AG20443 (cell line): Measurements from ENCODE around the gene ENTR1.
A peak's percentile ranks its signal among the peaks of the same experiment; 100 is the strongest.

Source experiments
- DNase-seq: peaks from one replicate; pipeline ENCODE4 v3.0.0; 2012; ENCODE audit warnings: low spot score, mixed read lengths

The ENTR1 gene

DNA sequence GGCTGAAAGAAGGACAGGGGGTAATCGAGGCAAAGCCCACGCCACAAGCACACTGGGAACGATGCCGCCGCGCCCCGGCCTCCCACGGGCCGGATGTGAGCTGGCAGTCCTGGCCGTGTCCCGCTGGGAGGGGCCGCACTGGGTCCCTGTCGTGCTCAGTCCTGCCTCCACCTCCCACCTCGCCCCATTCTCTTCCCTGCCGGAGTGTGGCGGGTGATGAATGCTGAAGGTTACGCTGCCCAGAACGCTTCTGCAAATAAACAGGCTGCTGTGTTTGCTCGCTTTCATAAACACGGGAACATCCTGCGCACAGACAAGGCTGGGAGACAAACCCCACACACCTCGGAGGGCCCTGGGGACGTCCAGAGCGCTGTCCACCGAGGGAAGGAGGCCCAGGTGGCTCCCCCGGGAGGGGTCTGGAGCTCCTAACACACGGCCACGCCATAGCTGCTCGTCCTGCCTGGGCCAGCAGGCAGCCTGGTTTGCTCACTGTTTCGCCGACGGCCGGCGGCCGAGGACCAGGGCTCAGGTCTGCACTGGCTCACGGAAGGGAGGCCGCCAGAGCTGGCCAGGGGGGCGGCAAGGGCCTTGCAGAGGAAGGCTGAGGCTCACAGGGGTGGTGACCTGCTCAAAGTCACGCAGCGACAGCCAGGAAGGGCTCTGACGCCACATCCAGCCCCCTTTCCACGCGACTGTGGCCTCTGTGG is 49.2 kb downstream of the ENTR1 start:
- DNase-seq = peak; percentile 52

DNA sequence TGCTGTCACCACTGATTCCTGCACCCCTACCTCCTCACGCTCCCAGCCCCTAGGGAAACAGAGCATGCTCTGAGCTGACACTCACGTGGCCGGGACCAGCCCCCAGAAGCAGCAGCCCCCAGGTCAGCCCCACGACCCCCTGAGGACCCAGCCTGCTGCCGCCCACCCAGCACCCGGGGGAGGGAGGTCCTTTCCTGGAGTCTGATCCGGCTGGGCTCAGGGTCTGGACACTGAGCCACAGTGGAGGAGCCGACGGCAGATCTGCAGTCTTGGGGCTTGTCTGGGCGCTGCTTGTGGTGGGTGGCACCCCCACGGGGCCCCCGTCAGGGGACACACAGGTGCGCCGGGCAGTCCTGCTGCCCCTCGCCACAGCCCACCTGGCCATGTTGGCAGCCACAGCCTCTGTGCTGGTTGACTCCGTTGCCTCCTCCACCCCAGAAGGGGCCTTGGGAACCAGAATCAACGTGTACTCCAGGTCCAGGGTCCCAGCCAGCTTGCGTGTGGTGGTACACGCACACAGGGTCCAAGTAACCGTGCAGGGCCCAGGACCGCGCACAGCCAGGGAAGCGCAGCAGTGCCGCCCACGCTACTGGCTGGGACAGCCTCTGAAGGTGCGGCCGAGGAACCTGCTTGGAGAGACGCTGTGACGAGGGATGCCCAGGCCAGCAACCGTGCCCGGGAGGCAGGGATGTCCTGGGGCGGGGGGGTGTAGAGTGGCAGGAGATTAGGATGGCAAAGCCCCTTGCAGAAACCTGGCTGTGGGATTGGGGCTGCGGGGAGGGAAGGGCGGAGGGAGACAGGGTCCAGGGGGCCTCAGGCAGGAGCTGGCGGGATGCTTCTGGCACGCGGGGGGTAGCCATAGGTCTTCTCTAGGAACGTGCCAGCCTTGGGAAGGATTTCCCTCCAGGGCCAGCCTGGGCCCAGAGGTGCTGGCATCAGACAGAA is 50.4 kb downstream of the ENTR1 start:
- DNase-seq = no peak

DNA sequence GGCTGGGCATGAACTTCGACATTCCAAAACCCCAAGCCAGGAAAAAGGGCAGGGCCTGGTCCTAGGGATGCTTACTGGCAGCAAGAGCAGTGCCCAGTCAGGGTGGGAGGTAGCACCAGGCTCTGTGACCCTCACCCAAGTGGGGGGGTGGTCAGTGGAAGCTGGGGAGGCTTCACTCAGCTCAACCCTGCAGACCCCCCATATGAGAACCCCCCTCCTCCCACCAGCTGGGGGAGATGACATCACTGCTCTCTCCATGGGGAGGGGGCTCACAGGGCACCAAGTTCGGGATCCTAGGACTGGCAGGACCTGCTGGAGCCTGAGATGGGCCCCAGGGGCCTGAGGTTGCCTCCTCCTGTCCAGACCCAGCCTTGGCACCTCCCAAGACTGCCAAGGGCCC is 51.5 kb downstream of the ENTR1 start:
- no peak for DNase-seq

DNA sequence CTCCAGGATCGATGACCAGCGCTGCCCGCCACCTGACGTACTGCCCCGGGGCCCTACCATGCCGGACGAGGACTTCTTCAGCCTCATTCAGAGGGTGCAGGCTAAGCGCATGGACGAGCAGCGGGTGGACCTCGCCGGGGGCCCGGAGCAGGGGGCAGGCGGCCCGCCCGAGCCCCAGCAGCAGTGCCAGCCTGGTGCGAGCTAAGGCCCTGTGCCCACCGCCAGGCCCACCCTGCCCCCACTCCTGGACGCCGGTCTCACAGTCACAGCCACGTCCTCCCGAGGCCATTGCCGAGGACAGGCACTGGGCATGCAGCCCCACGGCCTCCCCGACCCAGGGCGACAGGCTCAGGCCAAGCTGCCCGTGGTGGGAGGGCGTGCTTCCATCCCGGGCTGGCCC is 52.4 kb downstream of the ENTR1 start:
- DNase-seq = no peak

DNA sequence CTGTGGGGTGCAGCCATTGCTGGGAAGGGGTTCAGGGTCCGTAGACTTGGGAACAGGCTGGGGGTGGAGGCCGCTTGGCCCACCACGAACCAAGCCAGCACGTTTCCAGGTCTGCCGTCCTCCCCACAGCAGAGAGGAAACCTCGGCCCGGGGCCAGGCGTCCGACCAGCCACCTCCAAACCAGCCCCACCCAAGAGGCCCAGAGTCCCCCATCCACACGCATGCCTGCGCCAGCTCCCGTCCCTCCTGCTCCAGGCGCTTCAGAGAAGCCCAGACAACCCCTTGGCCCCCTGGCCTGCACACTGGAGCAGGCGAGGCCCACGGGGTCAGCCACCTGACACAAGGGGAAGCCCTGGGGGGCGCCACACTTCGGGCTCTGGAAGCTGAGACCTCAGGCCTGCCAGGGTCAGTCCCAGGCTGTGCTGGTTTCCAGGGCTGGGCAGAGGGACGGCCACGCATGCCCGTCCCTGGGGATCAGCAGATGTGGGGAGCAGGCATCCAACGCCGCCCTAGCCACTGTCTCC is 53.1 kb downstream of the ENTR1 start:
- DNase-seq = no peak

DNA sequence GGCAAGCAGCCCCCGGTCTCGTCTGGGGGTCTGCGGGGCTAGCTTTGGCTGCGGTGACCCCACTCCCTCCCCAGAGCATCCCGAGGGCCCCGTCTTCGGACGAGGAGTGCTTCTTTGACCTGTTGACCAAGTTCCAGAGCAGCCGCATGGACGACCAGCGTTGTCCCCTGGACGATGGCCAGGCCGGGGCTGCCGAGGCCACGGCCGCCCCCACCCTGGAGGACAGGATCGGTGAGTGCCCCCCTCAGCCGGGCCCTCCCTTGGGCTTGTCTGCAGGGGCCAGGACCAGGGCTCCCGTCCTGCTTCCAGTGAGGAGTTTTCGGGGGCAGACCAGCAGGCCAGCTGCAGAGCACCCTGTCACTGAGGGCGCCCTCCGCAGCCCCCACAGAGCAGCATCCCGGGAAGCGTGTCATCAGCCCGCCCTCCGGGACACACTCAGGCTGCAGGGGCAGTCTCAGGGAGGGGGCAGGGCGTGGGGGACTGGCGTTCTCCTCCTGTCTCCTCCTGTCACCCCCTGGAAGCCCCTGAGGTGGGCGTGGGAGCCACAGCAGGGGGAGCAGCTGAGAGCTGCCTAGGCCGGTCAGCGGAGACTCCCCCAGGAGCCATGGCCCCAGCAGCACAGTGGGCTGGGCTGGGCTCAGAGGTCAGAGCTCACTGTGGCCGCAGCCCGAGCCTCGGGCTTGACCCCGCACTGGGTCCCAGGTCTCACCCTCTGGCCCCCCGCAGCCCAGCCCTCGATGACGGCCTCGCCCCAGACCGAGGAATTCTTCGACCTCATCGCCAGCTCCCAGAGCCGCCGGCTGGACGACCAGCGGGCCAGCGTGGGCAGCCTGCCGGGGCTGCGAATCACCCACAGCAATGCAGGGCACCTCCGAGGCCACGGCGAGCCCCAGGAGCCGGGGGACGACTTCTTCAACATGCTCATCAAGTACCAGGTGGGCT is 54.5 kb downstream of the ENTR1 start:
- DNase-seq = no peak

DNA sequence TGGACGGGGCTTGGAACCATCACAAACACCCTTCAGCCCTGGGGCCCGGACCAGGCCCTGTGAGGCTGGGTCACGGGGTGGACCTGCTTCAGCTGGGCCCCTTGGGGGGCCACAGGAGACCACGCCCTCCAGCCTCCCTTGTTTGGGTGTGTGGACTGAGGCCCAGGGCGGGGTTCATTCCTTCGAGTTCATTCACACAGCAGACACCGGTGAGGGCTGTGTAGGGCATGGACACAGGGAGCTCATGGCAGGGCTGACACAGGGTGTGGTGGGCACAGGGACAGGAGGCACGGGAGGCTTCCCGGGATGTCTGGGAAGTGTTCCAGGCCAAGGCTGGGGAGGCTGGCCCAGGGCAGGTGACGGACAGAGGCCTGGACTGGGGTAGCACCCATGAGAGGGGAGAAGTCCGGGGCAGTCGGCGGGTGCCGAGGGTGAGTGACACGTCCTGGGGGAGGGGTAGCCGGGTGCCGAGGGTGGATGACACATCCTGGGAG is 55.8 kb downstream of the ENTR1 start:
- DNase-seq = peak; percentile 64

DNA sequence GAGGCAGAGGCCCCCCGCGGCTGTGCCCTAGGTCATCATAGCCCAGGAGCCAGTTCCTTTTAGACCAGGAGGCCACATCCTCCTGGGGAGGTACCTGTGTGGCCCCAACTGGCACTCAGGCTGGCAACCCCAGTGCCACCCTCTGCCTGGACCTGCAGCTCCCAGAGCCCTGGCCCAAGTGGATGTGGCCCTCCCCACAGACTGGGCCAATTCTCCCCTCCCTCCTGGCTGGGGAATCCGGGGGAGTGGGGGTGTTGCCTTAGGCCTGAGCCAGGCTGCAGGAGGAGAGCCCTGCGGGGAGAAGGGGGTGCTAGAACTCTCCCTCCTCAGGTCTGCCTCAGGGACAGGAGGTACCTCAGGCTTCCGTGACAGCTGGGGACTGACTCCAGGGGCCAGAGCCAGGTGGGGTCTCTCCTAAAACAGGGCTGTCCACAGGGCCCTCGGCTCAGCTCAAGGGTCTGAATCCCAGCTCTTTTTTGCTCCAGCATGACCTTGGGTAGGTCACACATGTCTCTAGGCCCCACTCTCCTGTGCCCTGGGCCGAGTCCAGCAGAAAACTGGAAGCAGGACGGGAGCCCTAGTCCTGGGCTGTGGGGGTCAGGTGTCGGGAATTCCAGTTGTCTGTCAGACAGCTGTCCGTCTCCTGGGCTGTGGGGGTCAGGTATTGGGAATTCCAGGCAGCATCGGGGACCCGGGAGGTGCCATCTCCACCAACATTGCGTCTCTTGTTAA is 56.5 kb downstream of the ENTR1 start:
- DNase-seq = no peak

DNA sequence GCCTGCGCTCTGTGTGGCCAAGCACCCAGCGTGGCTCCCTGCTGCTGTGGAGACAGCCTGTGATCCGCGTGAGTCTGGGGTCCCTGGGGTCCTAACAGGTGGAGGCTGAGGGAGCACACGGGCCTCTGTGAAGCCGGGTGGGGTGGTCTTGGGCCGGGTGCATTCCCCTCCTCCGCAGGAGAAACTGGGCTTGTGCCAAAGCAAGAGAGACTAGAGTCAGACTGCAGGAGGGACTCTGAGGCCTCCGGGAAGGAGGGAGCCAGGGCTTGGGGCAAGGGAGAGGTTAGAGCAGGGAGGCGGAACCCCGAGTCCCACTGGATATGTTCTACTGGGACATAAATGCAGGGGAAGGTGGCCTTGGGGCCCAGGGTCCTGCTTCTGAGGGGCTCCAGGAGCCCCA is 57.3 kb downstream of the ENTR1 start:
- DNase-seq = no peak

DNA sequence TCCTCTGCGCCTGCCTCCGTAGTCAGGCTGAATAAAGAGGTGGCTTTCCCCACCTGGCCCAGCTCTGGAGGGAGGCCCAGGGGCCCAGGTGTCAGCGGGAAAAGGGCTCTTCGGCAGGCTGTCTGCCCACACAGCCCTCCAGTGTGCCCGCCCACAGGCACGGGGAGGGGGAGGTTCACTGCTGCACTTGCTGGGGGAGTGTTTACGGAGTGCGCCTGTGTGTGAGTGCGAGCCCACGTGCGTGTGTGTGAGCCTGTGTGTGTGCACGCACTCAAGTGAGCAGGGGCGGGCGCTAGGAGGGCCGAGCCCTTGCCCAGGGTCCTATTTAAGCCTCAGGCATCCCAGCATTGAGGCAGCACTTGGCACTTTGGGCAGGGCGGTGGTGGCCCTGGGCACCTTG is 57.7 kb downstream of the ENTR1 start:
- DNase-seq = no peak
